RKO (cell line): Measurements from ENCODE around the gene KIZ.
"Not testable (repeated sequence)": the region's sequence is repeated elsewhere in the genome, so short reads cannot be mapped to it uniquely, and the experiment has no call there.

ENCODE experiments used
- DNase-seq: peaks from one replicate; pipeline ENCODE4 v3.0.0-alpha.2; 2016; ENCODE audit warnings: low spot score

KIZ gene

DNA sequence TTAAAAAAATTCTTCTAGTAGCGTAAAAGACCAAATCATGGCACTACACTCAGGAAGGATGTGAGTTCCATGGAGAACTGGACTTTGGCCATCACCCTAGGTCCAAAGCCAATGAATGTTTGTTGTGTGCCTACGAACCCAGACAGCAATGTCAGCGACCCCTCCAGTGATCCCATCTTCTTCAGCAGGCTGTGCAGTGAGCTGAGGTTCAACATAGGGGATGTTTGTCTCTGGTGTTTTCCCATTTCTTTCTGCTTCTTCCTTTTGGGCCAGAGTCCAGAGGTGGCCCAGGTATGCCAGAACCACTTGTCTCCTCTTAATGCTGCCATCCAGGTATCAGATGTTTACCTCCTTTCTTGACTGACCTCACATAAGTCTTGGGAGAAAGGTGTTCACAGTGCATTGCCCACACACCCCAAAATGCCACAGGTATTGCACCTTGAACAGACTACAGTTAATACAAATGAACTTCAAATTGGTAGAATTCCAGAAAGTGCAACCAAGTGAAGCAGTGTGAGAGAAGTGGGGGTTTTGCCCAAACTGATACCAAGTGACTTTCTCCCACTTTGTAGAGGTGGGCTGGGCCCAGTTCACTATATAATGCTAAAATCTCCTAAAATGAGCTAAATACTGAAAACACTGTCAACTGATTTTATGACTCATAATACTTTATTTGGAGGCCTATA is 14.1 kb downstream of the KIZ start:
- DNase-seq: no peak

DNA sequence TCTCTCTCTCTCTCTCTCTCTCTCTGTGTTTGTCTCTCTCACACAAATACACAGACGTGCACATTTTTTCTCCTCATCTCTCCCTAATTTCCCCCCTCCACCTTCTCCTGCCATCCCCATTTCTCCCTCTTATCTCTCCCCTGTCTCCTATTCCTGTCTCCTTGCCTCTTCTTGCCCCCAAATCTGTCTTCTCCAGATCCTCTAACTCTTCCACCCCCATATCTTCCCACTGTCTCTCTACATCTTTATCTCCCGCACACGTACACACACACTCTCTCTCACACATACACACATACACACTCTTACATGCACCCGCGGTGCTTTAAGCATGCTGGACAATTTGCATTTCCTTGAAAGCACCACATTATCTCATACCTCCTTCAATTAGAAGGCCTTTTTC is 15.9 kb downstream of the KIZ start:
- DNase-seq: no peak

GRCh38 chr20:21143194-21143890 is 17.5 kb downstream of the KIZ start:
- DNase-seq: no peak

DNA sequence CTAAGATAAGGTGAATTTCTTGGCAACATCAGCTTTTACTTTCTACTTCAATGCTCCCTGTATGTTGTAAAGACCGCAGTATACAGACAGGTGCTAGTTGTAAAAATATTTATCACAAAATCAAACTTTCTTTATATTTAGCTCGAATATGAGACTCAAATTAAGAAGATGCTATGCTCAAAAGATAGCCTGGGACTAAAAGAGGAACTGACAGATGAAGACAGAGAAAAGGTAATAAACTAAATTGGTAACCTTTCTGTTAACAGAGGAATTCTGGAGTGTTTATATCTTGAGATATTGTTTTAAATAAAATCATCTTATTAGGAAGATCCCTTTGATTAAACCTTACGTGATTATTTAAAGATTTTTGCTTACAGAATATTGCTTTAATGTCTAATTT is 19.5 kb downstream of the KIZ start:
- DNase-seq: no peak

DNA sequence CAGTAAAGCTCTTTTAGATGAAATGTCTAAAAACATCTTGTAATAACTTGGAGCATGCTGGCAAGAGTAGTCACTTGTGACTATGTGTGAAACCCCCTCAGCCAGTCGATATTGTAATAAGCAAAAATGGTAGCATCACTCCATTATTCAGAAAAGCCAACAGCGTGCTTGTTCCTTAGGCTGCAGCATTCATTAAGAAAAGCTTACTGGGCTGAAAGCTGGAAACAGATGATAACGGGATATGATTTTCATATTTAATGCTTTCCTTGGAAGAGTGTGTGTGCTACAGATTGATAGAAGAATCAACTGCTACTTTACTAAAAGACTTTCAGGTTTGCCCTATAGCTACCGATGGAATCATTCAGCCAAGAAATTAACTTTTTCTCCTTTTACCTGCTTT is 20.3 kb downstream of the KIZ start:
- DNase-seq: no peak

DNA sequence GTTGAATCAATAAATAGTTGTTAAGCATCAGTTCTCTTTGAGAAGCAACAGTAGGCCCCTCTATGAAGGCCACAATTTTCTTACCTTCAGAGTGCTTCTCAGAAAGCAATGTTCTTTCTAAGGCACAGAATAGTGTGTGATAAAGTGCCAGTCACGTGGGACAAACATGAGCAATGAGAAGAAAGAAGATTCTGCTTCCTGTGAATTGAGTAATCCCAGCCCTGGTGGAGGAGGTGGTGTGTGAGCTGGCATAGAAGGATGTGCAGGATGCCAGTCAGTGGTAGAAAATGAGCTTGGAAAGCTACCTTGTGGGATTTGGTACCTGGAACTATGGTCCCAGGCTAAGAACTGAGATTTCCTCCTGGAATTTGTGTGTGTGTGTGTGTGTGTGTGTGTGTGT is 21.7 kb downstream of the KIZ start:
- DNase-seq: no peak

DNA sequence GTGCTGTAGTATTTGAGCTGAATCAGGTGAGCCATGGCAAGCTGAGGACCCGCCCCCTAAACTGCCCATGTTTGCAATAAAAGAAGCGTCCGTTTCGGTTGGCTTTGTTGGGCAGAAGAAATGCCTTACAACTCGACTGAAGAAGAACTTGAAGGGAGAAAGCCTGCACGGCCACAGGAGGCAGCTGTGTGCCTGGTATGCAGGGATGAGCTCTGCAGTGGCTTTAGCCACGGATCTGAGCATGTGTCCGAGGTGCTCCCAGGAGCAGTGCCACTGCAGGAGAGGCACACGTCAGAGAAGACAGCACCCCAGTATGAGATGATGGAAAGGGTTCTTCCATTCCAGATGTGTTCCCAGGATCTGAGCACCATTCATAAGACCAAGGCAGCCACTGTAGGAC is 23.5 kb downstream of the KIZ start:
- no peak for DNase-seq

- DNase-seq: no peak
These were observed 25.9 kb downstream of the KIZ start for GRCh38 chr20:21151791-21152190.

DNA sequence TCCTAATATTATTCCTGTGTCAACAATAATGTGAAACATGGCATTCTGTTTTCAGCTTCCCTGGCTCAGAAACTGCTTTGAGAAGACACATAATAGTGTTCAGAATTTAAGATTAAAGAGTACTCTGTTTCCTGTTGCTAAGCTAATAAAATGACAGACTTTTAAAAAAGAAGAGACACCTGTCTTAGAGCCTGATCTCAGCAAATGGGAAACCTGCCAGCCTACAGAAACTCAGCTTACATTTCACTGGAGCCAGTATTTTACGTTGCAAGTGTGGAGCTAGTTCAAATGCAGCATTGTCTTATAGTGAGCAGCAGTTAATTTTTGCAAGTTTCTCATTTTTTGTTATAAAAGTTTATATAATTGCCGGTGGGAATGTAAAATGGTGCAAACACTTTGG is 28.8 kb downstream of the KIZ start:
- no peak for DNase-seq

DNA sequence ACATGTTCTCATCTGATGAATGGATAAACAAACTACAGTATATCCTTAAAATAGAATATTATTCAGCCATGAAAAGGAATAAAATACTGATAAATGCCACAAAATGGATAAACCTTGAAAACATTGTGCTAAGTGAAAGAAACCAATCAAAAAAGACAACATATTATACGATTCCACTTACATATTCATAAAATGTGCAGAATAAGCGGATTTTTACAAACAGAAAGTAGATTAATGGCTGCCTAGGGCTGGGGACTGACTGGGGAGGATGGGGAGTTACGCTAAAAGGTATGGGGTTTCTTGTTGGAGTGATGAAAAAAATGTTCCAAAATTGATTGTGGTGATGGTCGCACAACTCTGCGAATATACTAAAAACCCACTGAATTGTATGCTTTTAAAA is 29.4 kb downstream of the KIZ start:
- DNase-seq: no peak

DNA sequence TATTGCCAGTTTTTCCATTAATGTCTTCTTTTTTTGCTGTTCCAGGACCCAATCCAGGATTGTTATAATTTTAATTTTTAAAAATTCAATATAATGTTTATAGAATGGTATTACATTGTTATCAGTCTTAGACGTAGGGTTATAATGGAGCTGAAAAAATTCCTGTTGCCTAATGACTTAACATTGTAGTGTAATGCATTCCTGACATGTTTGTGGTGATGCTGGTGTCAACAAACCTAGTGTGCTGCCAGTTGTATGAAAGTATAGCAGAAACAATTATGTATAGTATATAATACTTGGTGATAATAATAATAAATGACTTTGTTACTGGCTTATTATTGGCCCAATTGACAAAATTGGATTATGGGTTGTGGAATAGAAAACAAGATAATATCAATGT is 30.4 kb downstream of the KIZ start:
- DNase-seq: no peak

GRCh38 chr20:21157006-21157405 is 31.1 kb downstream of the KIZ start:
- DNase-seq: no peak

GRCh38 chr20:21159658-21160380 is 33.9 kb downstream of the KIZ start:
- DNase-seq: no peak

DNA sequence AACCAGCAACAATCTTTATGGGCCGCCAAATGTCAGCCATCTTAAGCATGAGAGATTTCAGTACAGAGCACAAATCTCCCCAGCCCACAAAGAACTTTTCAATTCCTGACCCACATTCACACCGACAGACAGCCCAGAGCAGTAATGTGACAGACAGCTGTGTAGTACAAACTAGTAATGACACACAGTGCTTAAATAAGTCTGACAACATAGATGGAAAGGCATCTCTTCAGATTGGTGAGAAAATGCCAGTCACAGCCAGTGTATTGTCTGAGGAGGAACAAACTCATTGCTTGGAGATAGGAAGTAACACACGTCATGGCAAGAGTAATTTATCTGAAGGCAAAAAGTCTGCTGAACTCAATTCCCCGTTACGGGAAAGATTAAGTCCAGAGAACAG is 36.0 kb downstream of the KIZ start:
- no peak for DNase-seq

- DNase-seq: no peak
These were observed 36.7 kb downstream of the KIZ start for GRCh38 chr20:21162631-21163030.

- no peak for DNase-seq
These were observed 40.9 kb downstream of the KIZ start for GRCh38 chr20:21166801-21167200.

DNA sequence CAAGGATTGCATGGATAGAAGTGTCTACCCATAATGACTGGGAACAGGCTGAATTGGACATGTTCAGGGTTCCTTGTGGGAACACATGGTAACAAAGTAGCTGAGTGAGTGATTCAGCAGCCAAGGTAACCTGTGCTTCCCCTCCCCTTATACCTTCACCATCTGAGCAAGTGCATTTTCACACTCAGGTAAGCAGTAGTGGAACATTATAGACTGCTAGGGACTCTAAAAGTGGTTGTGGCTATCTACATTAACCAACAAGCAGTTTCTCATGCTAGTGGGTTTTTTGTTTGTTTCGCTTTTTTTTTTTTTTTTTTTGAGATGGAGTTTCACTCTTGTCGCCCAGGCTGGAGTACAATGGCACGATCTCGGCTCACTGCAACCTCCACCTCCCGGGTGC is 41.4 kb downstream of the KIZ start:
- DNase-seq: no peak

GRCh38 chr20:21168061-21168460 is 42.2 kb downstream of the KIZ start:
- DNase-seq: not testable (repeated sequence)

DNA sequence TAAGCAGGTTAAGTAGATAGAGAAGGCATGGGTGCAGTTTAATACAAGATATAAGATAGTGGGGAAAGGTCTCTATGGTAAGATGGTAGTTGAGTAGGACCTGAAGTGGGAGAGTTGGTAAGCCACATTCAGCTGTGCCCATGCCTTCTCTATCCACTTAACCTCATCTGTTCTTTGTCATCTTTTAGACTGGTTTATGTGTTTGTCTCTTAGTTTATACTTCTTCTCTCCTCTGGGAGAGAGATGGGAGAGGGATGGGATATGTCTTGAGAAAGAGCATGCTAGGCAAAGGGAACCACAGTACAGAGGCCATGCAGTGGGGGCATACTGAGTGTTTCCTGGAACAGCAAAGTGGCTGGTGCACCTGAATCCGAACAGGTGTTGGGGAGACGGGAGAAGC is 46.7 kb downstream of the KIZ start:
- no peak for DNase-seq

DNA sequence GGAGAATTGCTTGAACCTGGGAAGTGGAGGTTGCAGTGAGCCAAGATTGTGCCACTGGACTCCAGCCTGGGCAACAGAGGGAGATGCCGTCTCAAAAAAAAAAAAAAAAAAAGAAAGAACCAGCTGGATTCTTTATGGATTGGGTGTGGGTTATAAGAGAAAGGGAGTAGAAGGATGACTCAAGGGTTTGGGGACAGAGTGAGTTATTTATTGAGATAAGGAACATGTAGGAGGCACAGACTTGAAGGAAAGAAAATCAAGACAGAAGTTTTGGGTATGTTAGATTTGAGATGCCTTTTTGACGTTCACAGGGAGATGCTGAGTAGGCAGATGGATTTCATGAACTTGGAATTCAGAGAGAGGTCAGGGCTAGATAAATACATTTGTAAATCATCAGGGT is 47.6 kb downstream of the KIZ start:
- DNase-seq: no peak

DNA sequence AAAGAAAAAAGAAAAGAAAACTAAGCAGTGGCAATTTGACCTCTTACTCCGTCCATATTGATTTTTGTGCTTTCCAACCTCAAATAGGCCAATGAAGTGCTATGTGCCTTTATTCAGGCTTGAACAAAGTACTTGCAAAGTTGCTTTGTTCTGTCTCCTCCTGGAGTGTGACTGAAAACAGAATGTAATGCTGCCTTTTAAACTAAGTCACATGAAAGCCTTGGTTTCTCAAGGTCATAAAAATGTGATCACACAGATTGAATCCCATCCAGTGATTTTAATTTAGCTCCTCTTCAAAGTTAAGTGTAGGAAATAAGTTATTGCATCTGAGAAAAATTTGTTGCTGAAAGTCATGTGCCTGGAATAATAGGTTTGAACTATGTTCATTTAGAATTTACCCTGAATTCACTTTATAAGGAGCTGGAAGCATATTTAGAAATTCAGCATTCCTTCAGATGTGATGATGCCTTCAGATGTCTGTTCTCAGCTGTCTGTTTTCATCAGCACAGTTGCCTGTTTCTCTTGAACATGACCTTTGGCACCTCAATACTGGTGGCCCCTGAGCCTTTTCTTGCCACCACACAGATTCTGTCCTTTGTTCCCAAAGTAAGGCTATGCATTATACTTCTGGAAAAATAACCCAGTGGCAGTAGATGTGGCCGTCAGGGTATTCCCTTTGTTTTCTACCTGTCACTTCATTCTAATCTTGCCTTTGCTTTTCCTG is 48.8 kb downstream of the KIZ start:
- DNase-seq: no peak

GRCh38 chr20:21175433-21175832 is 49.6 kb downstream of the KIZ start:
- DNase-seq: no peak

- no peak for DNase-seq
These were observed 51.9 kb downstream of the KIZ start for GRCh38 chr20:21177767-21178166.
